NB4 (cell line): ENCODE measurements around the gene S100A3.

Experiments
- CTCF ChIP-seq: IDR thresholded peaks from one replicate; pipeline ENCODE4 v1.5.1; 2012; ENCODE audit warnings: low read depth, low read length
- MYC ChIP-seq: IDR thresholded peaks from 2 replicates; pipeline ENCODE4 v1.6.1; 2011; ENCODE audit warnings: low read depth, low read length
- POLR2A ChIP-seq: IDR thresholded peaks from 2 replicates; pipeline ENCODE4 v1.6.1; 2011; ENCODE audit warnings: mild to moderate bottlenecking; ENCODE audit not compliant: insufficient read length; ENCODE audit errors: extremely low read depth
- TF ChIP-seq, protein P1 (sequence below): IDR thresholded peaks from 2 replicates; pipeline ENCODE4 v1.6.1; 2011; ENCODE audit warnings: low read depth, low read length

DNA sequence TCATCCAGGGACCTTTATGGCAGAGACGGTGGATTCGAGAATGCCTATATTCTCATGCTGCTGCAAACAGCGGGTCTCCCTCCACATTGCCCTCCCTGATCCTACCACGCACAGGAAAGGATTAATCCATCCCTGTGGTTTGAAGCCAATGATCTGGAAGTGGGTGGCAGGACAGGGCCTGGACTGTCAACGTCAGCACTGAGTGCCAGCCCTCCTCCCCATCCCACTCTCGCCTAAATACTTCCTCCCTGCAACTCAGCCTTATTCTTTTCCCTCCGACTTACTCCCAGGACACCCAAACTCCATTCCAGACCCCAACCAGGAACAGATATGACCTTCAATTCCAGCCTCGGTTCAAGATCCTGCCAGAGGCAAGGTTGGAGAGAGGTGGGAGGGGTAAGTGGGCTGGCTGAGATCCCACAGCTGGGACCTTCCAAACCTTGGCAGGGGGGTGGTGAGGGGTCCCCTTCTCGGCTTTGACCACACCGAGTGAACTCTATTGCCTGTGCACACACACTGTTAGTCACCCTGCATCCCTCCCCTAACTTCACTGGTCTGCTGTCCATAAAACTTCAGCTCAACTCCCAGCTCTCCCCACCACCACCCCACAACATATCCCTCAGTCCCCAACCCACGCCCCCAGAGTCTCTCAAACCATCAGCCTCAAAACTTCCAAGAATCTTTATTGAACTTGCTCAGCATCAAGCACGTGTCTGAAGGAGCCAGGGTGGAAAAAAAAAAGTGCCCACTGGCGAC lies 5.9 kb downstream of the S100A3 start:
- TF ChIP-seq CTCF (no peak), POLR2A (no peak), MYC (no peak)
- TF ChIP-seq, protein P1, sequence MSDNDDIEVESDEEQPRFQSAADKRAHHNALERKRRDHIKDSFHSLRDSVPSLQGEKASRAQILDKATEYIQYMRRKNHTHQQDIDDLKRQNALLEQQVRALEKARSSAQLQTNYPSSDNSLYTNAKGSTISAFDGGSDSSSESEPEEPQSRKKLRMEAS: no peak
